ENCODE measurements around the gene POLH.
"Not testable (repeated sequence)": the region's sequence is repeated elsewhere in the genome, so short reads cannot be mapped to it uniquely, and the experiment has no call there.

POLH gene

DNA sequence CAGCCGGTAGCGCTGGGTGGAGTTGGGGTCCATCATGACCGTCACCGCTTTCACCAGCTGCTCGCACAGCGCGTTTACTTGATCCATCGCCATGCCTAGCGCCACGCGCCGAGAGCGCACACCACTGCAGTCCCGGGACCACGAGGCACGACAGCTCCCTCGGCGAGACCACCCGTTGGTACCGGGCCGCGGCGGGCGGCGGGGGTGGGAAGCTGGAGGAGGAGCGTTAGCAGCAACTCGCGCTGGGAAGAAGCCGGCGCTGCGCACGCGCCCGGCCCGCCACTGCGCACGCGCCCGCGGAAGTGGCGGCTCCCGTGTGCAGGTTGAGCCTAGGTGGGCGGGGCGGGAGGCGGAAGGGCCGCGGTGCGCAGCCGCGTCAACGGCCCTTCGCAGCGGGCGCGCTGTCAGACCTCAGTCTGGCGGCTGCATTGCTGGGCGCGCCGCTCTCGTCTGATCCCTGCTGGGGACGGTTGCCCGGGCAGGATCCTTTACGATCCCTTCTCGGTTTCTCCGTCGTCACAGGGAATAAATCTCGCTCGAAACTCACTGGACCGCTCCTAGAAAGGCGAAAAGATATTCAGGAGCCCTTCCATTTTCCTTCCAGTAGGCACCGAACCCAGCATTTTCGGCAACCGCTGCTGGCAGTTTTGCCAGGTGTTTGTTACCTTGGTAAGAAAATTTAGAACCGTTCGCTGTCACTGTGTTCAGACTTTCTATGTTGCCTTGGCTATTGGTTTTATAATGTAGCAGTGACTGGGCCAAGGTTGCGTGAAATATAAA, at the start of gene POLH, which contains the start of gene XPO5:
POLH (plus strand) TSS at position 414 of the 780 bp plus-strand sequence. CDS start 6,135 bp downstream, outside the sequence.
XPO5 (minus strand) TSS at position 267 of the 780 bp plus-strand sequence; CDS start at position 93, 174 bp downstream.
- TF ChIP-seq, protein P1, sequence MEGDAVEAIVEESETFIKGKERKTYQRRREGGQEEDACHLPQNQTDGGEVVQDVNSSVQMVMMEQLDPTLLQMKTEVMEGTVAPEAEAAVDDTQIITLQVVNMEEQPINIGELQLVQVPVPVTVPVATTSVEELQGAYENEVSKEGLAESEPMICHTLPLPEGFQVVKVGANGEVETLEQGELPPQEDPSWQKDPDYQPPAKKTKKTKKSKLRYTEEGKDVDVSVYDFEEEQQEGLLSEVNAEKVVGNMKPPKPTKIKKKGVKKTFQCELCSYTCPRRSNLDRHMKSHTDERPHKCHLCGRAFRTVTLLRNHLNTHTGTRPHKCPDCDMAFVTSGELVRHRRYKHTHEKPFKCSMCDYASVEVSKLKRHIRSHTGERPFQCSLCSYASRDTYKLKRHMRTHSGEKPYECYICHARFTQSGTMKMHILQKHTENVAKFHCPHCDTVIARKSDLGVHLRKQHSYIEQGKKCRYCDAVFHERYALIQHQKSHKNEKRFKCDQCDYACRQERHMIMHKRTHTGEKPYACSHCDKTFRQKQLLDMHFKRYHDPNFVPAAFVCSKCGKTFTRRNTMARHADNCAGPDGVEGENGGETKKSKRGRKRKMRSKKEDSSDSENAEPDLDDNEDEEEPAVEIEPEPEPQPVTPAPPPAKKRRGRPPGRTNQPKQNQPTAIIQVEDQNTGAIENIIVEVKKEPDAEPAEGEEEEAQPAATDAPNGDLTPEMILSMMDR (conservative IDR thresholded peaks at IDR 0.05) = peak; percentile 8; the same call in 1 of the 2 replicates
- TF ChIP-seq ZFX (IDR thresholded peaks at IDR 0.05) = peak; percentile 32; the same call in 1 of the 2 replicates
- H3K27ac ChIP-seq = peak within 1 kb of the TSS; percentile 87

DNA sequence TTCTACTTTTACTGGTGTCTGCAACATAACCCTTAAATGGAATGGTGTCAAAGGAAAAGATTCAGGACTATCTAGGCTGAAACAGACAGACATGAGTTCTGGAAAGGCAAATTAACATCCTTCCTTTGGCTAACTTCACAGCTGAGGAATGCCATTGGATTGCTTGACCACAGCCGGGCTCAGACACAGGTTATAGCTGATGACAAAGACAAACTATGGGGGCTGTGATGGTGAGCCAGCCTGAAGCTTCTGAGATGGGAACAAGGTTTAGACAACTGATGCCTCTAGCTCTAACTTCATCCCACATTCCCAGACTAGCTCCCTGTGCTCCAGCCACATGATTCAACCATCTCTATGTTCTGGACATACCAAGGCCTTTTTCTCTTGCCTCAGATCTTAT, 43.8 kb upstream of the POLH start:
- TF ChIP-seq, protein P1 (conservative IDR thresholded peaks at IDR 0.05) = no peak
- TF ChIP-seq ZFX (IDR thresholded peaks at IDR 0.05) = no peak
- H3K27ac ChIP-seq = no peak overlapping the region

DNA sequence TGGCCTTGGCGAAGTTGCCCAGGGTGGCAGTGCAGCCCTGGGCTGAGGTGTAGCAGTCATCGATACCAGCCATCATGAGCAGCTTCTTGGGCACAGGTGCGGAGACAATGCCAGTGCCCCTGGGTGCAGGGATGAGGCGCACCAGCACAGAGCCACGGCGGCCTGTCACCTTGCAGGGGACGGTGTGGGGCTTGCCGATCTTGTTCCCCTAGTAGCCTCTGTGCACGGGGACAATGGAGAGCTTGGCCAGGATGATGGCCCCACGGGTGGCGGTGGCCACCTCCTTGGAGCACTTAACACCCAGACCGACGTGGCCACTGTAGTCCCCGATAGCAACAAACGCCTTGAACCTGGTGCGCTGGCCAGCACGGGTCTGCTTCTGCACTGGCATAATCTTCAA, 37.0 kb upstream of the POLH start:
- not testable (repeated sequence) for H3K27ac ChIP-seq

DNA sequence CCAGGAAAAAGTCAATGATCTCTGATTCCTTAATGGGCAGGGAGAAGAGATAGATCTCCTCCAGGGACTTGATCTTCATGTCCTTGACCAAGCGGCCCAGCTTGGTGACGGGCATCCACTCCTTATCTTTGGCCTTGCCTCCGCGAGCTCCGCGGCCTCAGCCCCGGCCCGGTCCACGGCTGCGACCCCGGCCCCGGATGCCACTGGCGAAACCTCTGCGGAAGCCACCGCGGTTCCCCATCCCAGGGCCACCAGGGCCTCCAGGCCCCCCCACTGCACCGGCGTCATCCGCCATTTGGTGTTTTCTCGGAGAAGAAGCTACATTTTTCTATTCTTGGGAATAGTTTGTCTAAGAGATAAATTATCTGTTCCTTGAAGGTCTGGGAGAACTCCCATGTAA, 36.6 kb upstream of the POLH start:
- not testable (repeated sequence) for H3K27ac ChIP-seq

DNA sequence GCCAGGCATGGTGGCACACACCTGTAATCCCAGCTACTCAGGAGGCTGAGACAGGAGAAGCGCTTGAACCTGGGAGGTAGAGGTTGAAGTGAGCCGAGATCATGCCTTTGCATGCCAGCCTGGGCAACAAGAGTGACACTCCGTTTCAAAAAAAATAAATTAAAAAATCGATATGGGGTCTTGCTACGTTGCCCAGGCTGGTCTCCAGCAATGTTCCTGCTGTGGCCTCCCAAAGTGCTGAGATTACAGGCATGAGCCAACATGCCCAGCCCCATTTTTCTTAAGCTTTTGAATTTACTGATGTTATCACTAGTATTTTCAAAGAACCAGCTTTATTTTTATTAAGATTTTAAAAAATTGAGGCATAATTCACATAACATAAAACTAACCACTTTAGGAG, 35.5 kb upstream of the POLH start:
- TF ChIP-seq, protein P1 (conservative IDR thresholded peaks at IDR 0.05) = no peak
- TF ChIP-seq ZFX (IDR thresholded peaks at IDR 0.05) = no peak
- no peak overlapping the region for H3K27ac ChIP-seq

DNA sequence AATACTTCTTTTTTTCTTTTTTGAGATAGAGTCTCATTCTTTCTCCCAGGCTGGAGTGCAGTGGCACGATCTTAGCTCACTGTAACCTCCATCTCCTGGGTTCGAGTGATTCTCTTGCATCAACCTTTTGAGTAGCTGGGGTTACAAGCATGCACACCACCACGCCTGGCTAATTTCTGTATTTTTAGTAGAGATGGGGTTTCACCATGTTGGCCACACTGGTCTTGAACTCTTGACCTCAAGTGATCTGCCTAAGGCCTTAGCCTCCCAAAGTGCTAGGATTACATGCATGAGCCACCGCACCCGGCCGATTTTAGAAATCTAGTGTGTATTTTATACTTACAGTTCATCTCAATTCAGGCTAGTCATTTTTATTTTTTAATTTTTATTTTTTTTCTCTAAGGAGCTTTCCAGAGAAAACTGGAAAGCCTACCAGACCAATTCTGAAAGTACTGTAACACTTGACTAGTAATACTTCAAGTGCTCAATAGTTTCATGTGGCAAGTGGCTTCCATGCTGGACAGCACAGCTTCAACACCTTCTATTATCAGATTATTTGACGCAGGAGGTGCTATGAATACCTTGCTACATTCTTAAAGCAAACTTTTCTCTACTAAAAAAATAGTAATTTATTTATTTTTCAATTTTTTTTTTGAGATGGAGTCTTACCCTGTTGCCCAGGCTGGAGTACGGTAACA, 34.1 kb upstream of the POLH start:
- no peak for TF ChIP-seq ZFX (IDR thresholded peaks at IDR 0.05)
- TF ChIP-seq, protein P1 (conservative IDR thresholded peaks at IDR 0.05) = no peak
- H3K27ac ChIP-seq = no peak overlapping the region

DNA sequence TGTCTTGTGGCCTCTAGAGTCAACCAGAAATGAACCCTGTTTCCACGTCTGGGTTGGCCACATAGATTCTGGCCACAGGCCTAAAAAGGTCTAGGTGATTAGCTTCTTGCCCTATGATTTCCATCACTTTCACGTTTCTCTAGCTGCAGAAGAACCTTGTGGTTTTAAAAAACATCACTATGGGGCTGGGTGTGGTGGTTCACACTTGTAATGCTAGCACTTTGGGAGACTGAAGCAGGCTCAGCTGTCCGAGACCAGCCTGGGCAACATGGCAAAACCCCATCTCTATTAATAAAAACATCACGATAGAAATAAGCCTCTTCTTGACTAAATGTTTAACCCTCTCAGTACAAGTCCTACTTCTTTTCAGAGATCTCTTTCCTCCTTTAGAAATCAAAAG, 31.5 kb upstream of the POLH start:
- H3K27ac ChIP-seq = no peak overlapping the region
- no peak for TF ChIP-seq ZFX (IDR thresholded peaks at IDR 0.05)
- TF ChIP-seq, protein P1 (conservative IDR thresholded peaks at IDR 0.05) = no peak

DNA sequence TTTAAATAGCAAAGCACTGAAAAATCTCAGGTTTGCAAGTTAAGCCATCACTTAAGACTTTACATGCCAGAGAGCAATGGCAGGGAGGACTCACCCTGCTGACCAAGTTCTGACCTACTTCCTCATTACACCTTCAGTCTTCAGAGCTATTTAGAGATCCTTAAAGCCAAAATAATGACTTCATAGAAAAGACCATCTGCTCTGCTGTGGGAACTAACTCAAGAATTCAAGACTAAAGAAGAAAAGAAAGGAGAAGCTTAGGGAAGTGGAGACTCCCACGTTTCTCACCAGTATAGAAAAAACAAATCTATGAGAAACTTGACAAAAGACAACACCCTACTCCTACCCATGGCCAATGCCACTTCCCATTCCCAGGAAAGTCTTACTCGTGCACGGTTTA, 28.8 kb upstream of the POLH start:
- H3K27ac ChIP-seq = no peak overlapping the region
- TF ChIP-seq, protein P1 (conservative IDR thresholded peaks at IDR 0.05) = no peak
- TF ChIP-seq ZFX (IDR thresholded peaks at IDR 0.05) = no peak

DNA sequence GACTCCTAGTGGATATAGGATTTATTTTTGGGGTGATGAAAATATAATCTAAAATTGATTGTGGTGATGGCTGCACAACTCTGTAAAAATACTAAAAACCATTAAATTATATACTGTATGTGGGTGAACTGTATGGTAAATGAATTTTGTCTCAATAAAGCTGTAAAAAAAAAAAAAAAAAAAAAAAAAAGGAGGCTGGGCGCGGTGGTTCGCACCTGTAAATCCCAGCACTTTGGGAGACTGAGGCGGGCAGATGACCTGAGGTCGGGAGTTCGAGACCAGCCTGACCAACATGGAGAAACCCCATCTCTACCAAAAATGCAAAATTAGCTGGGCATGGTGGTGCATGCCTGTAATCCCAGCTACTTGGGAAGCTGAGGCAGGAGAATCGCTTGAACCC, 18.4 kb upstream of the POLH start:
- not testable (repeated sequence) for H3K27ac ChIP-seq

Measured in C4-2B (cell line).